EH (cell line): ENCODE measurements around the gene PTPRO.

ENCODE experiments used
- DNase-seq: peaks from one replicate; pipeline ENCODE4 v3.0.0-alpha.2; 2015; ENCODE audit warnings: low read depth

PTPRO gene

DNA sequence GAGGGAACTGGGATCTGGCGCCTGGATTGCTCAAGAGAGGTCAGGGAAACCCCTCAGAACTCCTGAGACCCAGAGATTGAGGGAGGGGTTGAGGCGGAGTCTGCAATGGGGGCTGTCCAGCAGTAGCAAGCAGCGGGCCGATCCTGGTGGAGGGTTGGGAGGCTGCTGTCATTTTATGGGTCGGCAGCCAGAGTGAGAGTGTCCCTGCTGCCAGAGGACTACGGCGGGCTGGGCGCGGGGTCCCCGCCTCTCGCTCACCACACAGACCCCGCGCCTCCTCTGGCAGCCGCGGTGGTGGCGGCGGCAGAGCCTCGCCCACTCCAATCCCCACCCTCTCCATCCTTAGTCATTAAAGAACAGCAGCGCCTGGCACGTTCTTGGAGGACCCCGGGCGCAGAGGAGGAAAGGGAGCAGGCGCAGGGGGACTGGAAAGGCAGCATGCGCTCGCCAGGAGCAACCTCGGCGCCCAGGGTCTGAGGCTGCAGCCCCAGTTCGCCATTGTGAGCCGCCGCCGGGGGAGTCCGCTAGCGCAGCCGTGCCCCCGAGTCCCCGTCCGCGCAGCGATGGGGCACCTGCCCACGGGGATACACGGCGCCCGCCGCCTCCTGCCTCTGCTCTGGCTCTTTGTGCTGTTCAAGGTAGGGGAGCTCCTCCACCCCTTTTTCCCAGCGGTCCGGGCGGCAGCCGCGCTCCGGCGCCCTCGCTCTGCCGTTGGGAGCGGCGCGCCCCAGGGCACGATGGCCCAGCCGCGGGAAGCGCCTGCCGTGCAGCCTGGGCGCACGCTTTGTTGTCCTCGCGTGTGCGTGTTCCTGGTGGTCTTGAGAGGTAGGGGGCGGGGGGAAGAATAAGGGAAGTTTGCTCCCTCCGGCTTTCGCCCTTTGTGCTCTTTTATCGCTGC lies at the start of gene PTPRO:
PTPRO (plus strand) TSS at position 345 of the 898 bp plus-strand sequence.
- DNase-seq = peak; percentile 2

DNA sequence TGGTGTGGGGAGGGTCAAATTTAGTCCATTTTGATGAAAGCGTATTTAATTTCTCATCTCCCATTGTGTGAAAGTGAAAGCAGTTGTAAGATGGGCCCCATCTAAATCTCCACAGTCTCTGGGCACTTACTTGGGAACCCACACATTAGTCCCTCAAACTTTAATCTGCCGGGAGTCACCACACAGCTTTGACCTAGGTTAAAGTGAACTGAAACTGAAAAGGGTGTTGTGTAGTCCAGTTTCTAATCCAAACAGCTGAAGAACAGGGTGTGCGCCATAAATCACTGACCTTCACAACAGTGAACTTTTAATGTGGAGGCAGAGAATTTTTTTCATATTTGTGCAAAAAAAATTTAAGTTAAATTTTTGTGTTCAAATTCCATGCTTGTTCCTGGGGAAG lies 48.4 kb upstream of the PTPRO start:
- no peak for DNase-seq

DNA sequence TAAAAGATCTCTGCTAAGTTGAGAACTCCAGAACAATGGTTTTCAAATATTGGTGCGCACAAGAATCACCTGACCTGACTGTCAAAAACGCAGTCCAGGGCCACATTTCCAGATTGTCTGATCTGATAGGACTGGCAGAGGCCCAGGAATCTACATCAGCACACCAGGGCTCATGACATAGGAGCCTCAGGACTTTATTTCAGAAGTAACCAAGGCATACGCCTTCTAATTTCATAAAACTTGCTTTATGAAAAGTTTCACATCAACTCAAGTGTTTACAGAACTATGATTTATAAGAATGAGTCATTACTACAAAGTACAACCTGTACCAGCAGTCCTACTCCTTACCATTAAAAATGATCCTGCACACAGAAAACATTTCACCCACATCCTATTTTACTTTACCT lies 47.7 kb upstream of the PTPRO start:
- no peak for DNase-seq

DNA sequence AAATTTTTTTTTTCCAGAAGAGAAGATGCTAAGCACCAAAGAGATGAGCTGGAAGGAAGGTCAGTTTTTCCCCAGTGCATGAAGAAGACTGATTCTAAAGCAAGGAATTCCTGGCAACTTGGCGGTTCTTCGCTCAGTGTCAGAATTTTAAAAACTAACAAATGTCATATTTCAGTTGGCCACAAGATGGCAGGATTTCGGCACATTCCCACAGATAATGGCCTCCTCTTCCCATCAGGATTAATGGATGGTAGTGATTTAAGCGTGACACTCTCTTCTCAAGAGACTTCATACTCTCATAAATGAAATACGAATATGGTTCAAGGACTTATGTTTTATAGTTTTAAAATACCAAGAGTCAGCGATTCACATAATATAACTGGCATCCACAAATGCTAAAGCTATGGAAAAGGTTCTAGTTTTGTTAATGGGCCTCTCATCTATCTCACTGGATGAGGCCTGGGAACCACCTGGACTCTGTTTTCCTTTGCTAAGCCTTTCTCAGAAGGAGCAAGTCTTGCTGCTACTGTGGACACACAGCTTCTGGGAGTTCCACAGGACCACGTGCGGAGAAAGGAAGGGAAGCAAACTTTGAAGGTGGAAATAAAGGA lies 46.1 kb upstream of the PTPRO start:
- DNase-seq = peak; percentile 64

DNA sequence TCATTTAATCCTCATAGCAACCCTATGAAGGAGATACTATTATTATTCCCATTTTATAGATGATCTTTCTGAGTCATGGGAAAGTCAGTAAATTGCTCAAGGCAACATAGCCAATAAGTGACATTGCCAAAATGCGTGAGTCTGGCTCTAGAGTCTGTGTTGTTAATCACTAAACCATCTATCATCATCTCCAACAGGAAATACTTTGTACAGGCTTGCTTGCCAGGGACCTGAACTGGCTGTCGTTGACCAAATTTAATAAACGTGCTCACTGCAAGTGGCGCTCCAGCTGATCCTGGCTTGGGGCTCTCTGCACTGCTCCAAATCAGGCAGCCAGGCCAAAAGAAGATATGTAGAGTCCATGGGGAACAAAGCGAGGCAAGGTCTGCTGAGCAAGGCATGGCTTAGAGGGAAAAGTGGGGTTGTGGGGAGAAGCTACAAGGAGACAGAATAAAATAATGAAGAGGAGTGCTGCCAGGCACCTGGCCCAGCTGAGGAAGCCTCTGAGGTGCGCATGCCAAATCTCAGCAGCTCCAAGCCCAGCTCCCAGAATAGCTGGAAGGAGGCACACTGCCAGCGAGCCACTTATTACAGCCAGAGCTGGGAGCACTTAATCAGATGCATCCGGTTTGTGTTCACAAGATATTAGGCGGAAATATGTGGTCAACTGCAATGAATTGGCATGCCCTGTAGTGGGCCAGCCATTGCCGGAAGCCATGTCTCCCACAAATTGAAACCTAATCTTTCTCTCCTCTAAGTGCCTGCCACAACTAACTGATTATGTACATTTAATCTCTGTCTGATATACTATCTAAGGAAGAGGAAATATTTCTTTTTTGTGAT lies 43.3 kb upstream of the PTPRO start:
- DNase-seq = peak; percentile 95

DNA sequence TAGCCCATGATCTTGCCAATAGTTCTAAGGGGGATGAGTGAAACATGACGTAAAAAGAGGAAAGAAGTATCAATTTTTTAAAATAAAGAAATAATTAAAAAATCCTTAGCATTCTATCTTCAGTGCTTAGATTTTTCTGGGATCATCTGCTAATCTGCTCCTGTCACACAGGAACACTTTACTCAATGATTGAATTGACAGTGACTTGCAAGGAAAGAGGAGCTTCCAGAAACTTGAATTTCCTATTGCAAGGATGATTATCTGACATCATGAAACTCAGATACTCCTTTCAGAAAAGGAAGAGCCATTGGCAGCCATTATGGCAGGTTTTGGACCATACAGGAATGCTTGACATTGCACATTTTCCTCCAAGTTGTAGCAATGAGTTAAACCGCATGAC lies 41.4 kb upstream of the PTPRO start:
- no peak for DNase-seq

DNA sequence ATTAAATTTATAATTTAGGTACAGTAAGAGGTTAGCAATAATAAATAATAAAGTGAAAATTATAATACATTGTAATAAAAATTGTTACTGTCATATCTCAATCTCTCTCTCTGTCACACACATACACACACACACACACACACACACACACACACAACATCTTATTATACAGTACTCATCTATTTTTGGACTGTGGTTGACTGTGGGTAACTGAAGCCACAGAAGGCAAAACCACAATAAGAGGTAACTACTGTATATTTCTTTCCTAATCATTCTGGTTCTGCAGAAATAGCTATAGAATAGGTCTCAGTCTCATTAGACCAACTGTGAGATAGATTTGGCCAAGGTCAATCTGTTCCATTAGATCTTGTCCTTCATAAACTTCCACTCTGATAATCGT lies 33.1 kb upstream of the PTPRO start:
- DNase-seq = no peak

DNA sequence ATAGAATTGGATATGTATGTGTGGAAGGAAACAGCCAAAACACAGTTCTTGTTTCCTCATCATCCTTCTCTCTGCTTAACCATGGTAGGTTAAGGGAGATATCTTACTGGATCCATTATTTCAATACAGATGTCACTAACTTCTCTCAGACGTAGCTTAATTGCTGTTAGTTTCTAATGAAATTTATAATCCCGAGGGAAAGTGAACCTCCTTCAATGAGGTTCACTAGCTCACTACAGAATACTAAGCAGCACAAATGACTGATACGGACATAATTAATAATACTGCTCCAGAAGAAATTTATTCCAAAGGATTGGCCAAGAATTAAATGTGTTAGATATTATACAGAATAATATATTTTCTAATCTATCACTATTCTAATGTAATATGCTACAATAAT lies 28.6 kb upstream of the PTPRO start:
- DNase-seq = no peak

DNA sequence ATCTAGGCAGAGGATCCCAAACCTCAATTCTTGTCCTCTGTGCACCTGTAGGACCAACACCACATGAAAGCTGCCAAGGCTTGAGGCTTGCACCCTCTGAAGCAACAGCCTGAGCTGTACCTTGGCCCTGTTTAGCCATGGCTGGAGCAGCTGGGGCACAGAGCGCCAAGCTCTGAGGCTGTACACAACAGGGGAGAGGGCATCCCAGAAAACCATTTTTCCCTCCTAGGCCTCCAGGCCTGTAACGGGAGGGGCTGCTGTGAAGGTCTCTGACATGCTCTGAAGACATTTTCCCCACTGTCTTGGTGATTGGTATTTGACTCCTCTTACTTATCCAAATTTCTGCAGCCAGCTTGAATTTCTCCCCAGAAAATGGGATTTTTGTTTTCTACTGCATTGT lies 22.4 kb upstream of the PTPRO start:
- no peak for DNase-seq

DNA sequence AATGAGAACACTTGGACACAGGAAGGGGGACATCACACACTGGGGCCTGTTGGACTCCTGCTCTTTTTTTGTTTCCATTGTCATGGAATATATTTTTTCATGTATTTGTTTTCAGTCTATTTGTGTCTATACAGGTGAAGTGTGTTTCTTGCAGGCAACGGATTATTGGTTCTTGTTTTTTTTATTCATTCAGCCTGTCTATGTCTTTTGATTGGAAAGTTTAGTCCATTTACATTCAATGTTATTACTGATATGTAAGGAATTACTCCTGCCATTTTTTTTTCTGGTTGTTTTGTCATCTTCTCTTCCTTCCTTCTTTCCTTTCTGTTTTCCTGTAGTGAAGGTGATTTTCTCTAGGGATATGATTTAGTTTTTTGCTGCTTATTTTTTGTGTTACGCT lies 18.0 kb upstream of the PTPRO start:
- DNase-seq = no peak

DNA sequence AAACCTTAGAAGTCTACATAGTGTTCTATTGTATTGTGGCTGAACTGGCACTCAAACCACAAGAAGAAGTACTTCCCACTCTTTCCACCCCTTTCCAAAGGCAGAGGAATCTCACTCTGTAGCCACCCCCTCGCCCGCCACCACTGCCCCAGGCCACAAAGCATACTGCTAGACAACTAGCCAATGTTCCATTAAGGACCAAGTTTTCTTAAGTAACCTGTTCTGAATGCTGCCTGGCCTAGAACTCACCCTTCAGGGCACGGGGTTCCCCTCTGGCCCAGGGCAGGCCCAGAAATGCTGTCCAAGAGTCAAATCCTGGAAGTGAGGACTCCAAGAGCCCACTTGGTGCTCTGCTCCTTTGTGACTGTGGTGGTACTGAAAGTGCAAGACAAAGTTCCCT lies 15.7 kb upstream of the PTPRO start:
- no peak for DNase-seq

DNA sequence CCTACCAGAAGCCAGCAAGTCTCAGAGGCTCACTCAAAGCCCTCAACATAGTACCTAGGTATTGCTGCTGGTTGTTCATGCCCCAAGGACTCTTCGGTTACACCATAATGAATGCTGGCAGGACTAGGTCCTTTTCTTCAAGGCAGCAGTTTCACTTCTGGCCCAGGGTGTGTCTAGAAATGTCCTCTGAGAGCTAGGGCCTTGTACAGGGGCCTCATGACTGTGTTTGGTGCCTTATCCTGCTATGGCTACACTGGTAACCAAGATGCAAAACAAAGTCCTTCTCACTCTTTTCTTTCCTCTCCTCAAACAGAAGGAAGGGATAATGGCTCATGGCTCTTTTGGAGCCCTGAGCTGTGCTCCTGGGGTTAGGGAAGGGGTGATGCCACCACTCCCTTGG lies 15.2 kb upstream of the PTPRO start:
- no peak for DNase-seq

DNA sequence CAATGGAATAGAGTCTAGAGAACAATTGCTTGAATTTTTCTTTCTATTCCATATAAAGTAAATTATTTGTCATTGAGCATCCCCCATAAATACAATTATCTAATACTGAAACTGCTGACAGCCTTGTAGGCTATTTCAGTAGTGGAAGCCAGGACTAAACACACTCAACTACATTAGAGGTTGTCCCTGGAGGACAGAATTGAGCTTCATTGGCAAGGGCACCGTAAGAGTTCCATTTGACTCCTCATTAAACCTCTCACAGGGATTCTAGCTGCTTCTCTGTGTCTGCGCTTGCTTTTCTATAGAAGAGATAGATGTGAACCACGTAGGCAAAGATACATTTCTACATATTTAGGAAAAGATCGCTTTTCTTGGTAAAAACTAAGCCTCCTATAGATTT lies 3.5 kb upstream of the PTPRO start:
- DNase-seq = no peak

DNA sequence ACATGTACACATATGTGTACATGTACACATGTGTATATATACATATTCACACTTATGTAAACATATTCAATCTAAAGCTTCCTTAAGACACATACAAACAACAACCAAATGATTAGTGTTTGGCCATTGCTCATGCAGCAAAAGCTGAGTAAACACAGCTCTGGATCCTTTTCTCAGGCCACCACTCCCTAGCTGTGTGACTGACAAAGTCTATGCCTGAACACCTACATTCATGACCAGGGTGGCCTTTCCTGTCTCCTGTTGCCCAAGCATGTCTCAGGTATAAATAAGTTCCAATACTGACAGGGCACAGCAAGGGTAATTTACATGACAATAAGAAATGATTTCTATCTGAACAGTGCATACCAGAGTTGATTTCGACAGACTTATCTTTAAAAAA lies 1.4 kb upstream of the PTPRO start:
- no peak for DNase-seq

DNA sequence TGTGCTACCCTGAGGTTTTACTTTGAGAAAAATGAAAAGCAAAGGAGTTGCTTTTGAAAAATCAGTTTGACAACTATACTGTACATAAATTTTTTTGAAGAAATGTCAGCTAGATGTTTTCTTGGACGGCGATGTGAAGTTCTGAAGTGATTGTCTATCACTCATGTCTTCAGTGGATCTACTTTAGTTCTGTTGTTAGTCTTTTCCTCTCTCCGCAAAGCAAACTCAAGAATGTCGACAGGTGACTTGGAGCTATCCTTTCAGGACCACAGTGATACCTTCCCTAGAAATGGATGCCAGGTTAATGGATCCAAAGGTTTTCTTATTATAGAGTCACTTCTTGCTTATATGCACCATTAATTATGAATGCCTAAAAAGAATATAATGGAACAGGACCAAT lies 1.2 kb downstream of the PTPRO start:
- no peak for DNase-seq

DNA sequence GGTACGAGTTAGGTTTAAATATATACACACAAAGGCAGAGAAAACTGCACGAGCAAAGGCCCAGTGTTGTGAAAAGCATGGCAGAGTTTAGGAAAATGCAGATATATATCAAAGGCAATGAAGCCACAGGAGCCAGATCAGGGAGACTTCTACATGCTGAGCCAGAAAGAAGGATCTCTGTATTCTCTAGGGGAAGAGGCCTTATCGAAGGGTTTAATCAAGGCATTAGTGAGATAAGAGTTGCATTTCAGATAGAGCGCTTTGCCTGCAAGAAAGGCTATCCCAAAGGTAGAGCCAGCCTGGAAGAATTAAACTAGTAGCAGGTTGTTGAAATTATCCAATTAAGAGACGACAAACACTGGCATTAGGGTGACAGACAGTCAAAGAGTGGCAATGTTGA lies 7.6 kb downstream of the PTPRO start:
- DNase-seq = no peak

DNA sequence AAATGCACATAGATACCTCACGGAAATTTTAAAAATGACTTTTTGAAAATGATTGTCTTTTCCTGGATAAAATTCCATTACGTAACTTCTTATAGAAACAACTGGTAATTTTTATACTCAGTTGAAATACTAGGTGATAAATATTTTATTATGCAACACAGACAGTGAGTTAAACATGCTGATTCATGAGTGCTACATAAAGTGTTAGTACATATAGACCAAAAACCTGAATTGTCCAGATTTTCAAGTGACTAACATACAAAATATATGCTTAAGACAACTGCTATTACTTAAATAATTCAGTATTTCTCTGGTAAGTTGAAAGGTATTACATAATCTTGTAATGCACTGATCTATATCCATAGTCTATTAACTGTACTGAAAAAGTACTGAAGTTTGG lies 11.9 kb downstream of the PTPRO start:
- DNase-seq = no peak

DNA sequence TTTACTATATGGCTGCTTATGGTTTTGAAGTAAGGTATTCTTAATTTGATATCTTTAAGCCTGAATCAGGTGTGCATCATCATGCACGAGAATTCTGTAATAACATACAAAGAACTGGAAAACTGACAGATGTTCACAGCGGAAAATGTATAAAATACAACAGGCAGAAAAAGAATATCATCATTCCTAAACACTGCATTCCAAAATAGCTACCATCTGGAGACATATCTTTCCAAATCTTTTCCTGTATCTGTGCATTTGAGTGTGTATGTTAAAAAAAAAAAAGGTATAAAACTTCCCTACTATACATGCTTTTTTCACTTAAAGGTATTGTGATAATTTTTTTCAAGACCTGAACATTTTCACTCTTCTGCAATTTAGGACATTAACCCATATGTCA lies 13.7 kb downstream of the PTPRO start:
- DNase-seq = no peak

DNA sequence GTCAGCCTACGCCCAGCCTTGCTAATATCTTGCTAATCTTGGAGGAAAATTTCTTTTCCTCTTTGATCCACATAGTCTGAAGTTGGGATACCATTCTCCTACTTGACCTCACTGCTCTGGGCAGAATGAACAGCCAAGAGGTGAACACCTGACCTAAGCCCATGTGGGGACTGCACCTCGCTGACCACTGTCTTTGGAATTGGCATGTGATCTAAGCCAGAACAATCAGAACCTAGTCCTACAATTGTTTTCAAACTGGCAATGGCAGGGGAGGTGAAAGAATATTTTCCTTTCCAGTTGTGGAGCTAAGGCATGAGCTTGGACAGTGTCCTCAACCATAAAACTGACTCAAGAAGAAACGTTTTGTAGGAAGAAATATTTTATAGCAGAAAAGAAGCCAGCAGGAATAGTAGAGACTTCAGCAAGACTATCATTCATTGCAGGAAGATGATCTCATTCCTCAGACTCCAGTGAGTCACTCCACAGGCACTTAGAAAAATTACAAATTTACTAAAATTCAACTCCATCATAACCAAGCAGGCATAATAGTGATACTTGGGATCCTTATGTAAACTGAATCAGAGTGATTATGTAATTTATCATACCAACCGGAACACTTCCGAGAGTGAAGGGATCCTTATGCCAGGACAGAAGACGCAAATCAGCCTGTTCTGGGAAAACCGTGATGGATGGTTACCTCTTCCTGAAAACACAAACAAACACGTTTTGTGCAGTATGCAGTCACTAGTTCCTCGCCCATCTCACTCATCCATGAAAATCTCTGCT lies 14.7 kb downstream of the PTPRO start:
- DNase-seq = peak; percentile 78

DNA sequence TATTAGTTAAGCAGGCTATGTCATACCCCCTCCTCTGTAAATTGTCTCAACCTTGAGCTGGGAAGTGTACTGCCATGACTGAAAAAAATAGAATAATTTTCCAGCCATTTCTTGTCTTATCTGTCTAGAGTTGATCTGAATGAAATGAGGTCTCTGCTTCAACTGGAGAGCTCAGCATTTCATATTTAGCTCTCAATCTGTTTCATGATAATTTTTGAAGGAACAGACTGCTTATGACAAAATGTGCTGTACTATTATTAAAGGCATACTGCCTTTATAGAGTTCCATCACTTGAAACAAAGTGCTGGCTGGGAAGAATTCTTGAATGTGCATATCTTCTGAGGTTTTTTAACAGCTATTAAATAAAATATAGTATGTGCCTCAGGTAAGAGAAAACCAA lies 19.1 kb downstream of the PTPRO start:
- no peak for DNase-seq

DNA sequence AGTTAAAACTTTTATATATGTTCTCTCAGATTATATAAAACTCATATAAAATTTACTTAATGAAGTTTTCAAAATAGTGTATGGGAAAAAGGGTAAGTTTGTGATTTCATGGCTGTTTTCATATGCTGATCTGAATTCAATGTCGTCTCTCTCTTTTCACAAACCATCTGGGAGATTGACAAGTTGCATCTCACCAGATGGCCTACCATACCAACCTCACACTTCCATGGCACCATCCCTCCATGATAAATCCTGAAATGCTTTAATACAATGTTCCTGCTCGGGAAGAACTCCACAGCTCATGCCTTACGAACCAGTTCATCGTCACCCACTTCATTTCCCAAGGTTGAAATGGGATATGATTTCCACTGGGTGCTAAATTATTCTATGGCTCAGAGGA lies 22.3 kb downstream of the PTPRO start:
- no peak for DNase-seq

DNA sequence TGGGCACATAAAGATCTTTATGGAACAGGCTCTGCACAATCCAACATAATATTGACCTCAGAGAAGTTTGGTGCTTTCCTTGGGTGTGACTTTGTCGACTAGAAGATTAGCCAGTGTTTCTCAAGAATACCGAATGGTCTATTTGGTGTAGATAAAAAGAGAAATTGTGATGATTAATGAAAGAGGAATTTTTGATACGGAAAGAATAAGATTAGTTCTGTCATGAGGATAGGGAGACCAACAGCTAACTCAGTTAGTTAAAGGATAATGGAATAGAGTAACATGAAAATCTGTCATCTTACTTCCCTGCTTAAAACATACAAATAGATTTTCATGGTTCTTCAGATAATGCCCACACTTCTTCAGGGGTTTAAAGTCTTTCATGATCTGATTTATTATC lies 24.2 kb downstream of the PTPRO start:
- no peak for DNase-seq
